Mesenchymal stem cell (in vitro differentiated cells and primary cell): ENCODE data around the gene SPRN.
"Not testable (repeated sequence)": the region's sequence is repeated elsewhere in the genome, so short reads cannot be mapped to it uniquely, and the experiment has no call there.

Experiments used
- DNase-seq: peaks from one replicate; pipeline ENCODE4 v3.0.0-alpha.2; 2013
- H2AFZ ChIP-seq: one replicate; pipeline ENCODE4 v1.6.1; 2013; ENCODE audit warnings: low read depth, mild to moderate bottlenecking, control low read depth, inconsistent platforms, low read length, moderate library complexity
- H2AK5ac ChIP-seq: 2 replicates; pipeline ENCODE4 v1.6.1; 2013; ENCODE audit warnings: low read length, moderate library complexity, mild to moderate bottlenecking, inconsistent platforms; ENCODE audit not compliant: severe bottlenecking
- H2BK120ac ChIP-seq: one replicate; pipeline ENCODE4 v1.6.1; 2013; ENCODE audit warnings: low read depth, mild to moderate bottlenecking, inconsistent platforms, low read length, moderate library complexity
- H2BK12ac ChIP-seq, 2 experiments: one replicate each; pipeline ENCODE4 v1.6.1; 2013; ENCODE audit warnings: inconsistent platforms in 2 of 2, low read length in 2 of 2, mild to moderate bottlenecking in 2 of 2, moderate library complexity in 2 of 2, control low read depth in 1 of 2
- H2BK15ac ChIP-seq: one replicate; pipeline ENCODE4 v1.6.1; 2013; ENCODE audit warnings: mild to moderate bottlenecking, low read depth, inconsistent platforms; ENCODE audit not compliant: poor library complexity, severe bottlenecking
- H2BK5ac ChIP-seq: 2 replicates; pipeline ENCODE4 v1.6.1; 2013; ENCODE audit warnings: low read depth, mild to moderate bottlenecking, low read length, control low read depth, inconsistent platforms; ENCODE audit not compliant: poor library complexity, severe bottlenecking
- H3K14ac ChIP-seq, 2 experiments: one replicate each; pipeline ENCODE4 v1.6.1; 2013; ENCODE audit warnings: inconsistent platforms in 2 of 2, low read length in 2 of 2, control low read depth in 1 of 2, mild to moderate bottlenecking in 1 of 2, moderate library complexity in 1 of 2
- H3K18ac ChIP-seq, 2 experiments: one replicate each; pipeline ENCODE4 v1.6.1; 2013; ENCODE audit warnings: inconsistent platforms in 2 of 2, low read length in 2 of 2, control low read depth in 1 of 2, low read depth in 1 of 2, mild to moderate bottlenecking in 1 of 2
- H3K23ac ChIP-seq, 2 experiments: one replicate each; pipeline ENCODE4 v1.6.1; 2013; ENCODE audit warnings: inconsistent platforms in 2 of 2, low read length in 2 of 2, mild to moderate bottlenecking in 2 of 2, moderate library complexity in 2 of 2, control low read depth in 1 of 2
- H3K27ac ChIP-seq: 2 replicates; pipeline ENCODE4 v1.5.1; 2013; ENCODE audit warnings: mild to moderate bottlenecking, moderate library complexity, low read length, control low read depth, inconsistent platforms; ENCODE audit not compliant: poor library complexity, severe bottlenecking
- H3K27me3 ChIP-seq, 2 experiments: 2 replicates each; pipeline versions ENCODE4 v1.6.1 to v1.7.0; 2013; ENCODE audit warnings: low read length in 2 of 2, mild to moderate bottlenecking in 2 of 2, moderate library complexity in 2 of 2, control low read depth in 1 of 2, inconsistent platforms in 1 of 2; ENCODE audit not compliant: control insufficient read depth in 1 of 2, insufficient read depth in 1 of 2
- H3K36me3 ChIP-seq, 2 experiments: 2 replicates each; pipeline versions ENCODE4 v1.6.1 to v1.7.0; 2013; ENCODE audit warnings: low read length in 2 of 2, control low read depth in 1 of 2, inconsistent platforms in 1 of 2, low read depth in 1 of 2, mild to moderate bottlenecking in 1 of 2; ENCODE audit not compliant: insufficient read depth in 2 of 2, control insufficient read depth in 1 of 2
- H3K4ac ChIP-seq, 2 experiments: one replicate each; pipeline ENCODE4 v1.6.1; 2013; ENCODE audit warnings: inconsistent platforms in 2 of 2, low read length in 2 of 2, mild to moderate bottlenecking in 2 of 2, moderate library complexity in 2 of 2, control low read depth in 1 of 2, low read depth in 1 of 2
- H3K4me1 ChIP-seq: 2 replicates; pipeline ENCODE4 v1.6.1; 2013; ENCODE audit warnings: low read depth, low read length, control low read depth; ENCODE audit not compliant: control insufficient read depth, insufficient read depth
- H3K4me2 ChIP-seq: 2 replicates; pipeline ENCODE4 v1.6.1; 2013; ENCODE audit warnings: low read length, mild to moderate bottlenecking, inconsistent platforms; ENCODE audit not compliant: poor library complexity, severe bottlenecking
- H3K4me3 ChIP-seq, 2 experiments: 2 replicates each; pipeline versions ENCODE4 v1.5.1 to v1.7.0; 2013; ENCODE audit warnings: low read length in 2 of 2, mild to moderate bottlenecking in 2 of 2, control low read depth in 1 of 2, low read depth in 1 of 2; ENCODE audit not compliant: insufficient read depth in 1 of 2
- H3K79me1 ChIP-seq: replicated peaks from 2 replicates; pipeline ENCODE4 v1.6.1; 2013; ENCODE audit warnings: mild to moderate bottlenecking, control low read depth, low read length, inconsistent platforms; ENCODE audit not compliant: poor library complexity, severe bottlenecking
- H3K9ac ChIP-seq: 2 replicates; pipeline ENCODE4 v1.7.0; 2013; ENCODE audit warnings: mild to moderate bottlenecking, low read length, moderate library complexity
- H3K9me3 ChIP-seq: 2 replicates; pipeline ENCODE4 v1.7.0; 2013; ENCODE audit warnings: mild to moderate bottlenecking, low read length; ENCODE audit not compliant: control insufficient read depth
- H4K8ac ChIP-seq: one replicate; pipeline ENCODE4 v1.6.1; 2013; ENCODE audit warnings: inconsistent platforms, mild to moderate bottlenecking, low read length, moderate library complexity
- H4K91ac ChIP-seq: one replicate; pipeline ENCODE4 v1.6.1; 2013; ENCODE audit warnings: mild to moderate bottlenecking, low read length, inconsistent platforms
- WGBS: methylation state at CpG from one replicate; pipeline ENCODE4 v1.1.7; 2013; ENCODE audit warnings: mixed read lengths; 5-methylcytosine and 5-hydroxymethylcytosine counted together

The SPRN gene

DNA sequence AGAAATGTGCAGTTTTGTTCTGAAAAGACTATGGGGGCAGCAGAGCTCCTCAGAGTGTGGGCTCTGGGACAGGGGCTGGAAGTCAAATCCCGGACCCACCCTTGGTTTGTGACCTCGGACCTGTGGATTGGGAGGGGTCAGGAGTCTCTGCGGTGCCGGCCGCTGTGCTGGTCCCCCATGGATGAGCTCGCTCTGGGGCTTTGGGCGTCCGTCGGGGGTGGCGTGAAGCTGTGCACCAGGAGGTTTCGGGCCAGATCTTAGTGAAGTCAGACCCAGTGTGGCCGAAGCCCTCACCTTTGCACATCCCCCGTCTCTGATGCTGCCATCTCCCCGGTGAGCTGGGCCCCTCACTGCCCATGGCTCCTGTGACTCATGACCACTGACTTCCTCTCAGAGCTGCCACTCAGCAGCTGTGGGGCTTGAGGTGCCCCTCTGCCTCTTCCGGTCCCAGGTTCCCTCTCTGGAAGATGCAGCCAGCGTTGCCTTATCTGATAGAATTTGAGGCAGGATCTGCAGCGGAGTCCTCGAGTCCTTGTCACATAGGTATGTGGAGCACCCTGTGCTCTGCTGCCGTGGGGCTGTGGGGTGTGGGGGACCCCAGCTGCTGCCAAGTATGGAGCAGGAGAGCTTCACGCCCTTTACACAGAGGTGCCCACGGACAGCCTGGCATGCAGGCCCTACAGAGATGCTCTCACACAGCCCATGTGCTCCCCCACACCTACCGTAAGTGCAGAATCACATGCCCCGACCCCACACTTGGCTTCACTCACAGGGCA, 18.0 kb upstream of the SPRN start:
- Histone ChIP-seq H3K23ac (no peak overlapping the region), H3K4me1 (peaks cover 12% of the 10 kb centered on the region), H2BK12ac (no peak overlapping the region), H3K4me2 (no peak overlapping the region), H2AFZ (no peak overlapping the region), H3K36me3 (peaks cover 5 to 36% of the 10 kb centered on the region in 2 experiments), H2BK5ac (no peak overlapping the region), H3K18ac (no peak overlapping the region), H4K91ac (no peak overlapping the region), H3K27ac (no peak overlapping the region), H3K4ac (no peak overlapping the region), H2BK15ac (no peak overlapping the region), H3K14ac (no peak overlapping the region), H3K4me3 (no peak overlapping the region), H3K27me3 (no peaks in the 10 kb centered on the region), H4K8ac (no peak overlapping the region), H3K9me3 (peaks cover 9% of the 10 kb centered on the region), H2AK5ac (no peak overlapping the region), H3K79me1 (no peaks in the 10 kb centered on the region), H3K9ac (no peak overlapping the region), H2BK120ac (no peak overlapping the region)
- DNase-seq: no peak
- WGBS: 86% methylated on average over 23 of the region's 23 CpGs

DNA sequence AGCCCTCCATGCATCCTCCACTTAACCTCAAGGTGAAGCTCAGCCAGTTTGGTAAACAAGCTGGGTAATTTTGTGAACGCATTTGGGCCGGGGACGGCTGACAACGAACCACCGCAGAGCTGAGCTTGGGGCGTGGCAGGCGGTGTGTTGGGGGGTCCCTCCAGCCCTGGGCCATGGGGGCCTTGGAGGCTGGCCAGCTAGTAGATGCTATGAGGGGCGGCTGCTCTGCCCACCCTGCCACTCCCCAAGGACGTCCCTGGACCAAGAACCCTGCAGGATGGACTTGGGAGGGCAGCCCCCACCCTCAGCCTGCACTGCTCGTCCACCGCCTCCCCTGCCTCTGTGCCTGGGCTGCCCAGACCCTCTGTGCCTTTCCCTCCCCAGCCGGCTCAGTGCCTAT, 17.4 kb upstream of the SPRN start:
- WGBS: 91% methylated on average over 12 of the region's 12 CpGs
- Histone ChIP-seq H4K8ac (no peak overlapping the region), H3K27ac (no peak overlapping the region)

DNA sequence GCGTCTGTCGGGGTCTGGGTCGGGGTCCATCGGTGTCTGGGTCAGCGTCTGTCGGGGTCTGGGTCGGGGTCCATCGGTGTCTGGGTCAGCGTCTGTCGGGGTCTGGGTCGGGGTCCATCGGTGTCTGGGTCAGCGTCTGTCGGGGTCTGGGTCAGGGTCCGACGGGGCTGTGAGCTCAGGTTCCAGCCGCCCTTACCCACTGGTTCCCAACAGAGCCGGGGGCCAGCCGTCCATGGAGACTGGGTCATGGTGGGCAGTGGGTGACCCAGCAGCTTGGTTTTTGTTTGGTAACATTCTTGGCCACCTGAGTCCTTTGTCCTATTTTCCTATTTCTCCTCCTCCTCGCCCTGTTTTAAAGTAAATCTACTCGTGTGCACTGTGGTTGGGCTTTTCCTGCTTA, 16.9 kb upstream of the SPRN start:
- not testable (repeated sequence) for H4K8ac ChIP-seq, H3K27me3 ChIP-seq, DNase-seq, H3K14ac ChIP-seq, H3K18ac ChIP-seq, H3K4ac ChIP-seq, H2BK15ac ChIP-seq, H2BK120ac ChIP-seq, H3K27ac ChIP-seq, H3K23ac ChIP-seq, H2BK5ac ChIP-seq, H3K4me3 ChIP-seq, H2BK12ac ChIP-seq, H3K9ac ChIP-seq, H4K91ac ChIP-seq, H2AK5ac ChIP-seq, H3K9me3 ChIP-seq, H3K79me1 ChIP-seq, H3K4me2 ChIP-seq, H2AFZ ChIP-seq
- 96% methylated on average over 14 of the region's 21 CpGs for WGBS
- Histone ChIP-seq H3K36me3 (peaks cover 5 to 34% of the 10 kb centered on the region in 2 experiments), H3K4me1 (peaks cover 12% of the 10 kb centered on the region)

More for the DNA sequence above, 17.4 kb upstream of the SPRN start:
- H3K23ac ChIP-seq: no peak overlapping the region
- no peak overlapping the region for H2AK5ac ChIP-seq
- H3K14ac ChIP-seq: no peak overlapping the region
- H3K9me3 ChIP-seq: peaks cover 3% of the 10 kb centered on the region
- no peak overlapping the region for H3K4me3 ChIP-seq
- no peak for DNase-seq
- no peak overlapping the region for H2BK12ac ChIP-seq
- H3K4ac ChIP-seq: no peak overlapping the region
- no peaks in the 10 kb centered on the region for H3K27me3 ChIP-seq
- H3K36me3 ChIP-seq: peaks cover 5 to 36% of the 10 kb centered on the region in 2 experiments
- H2BK120ac ChIP-seq: no peak overlapping the region
- H2BK15ac ChIP-seq: no peak overlapping the region
- no peak overlapping the region for H2AFZ ChIP-seq
- peaks cover 12% of the 10 kb centered on the region for H3K4me1 ChIP-seq
- no peak overlapping the region for H3K18ac ChIP-seq
- H4K91ac ChIP-seq: no peak overlapping the region
- H3K9ac ChIP-seq: no peak overlapping the region
- H3K4me2 ChIP-seq: no peak overlapping the region
- H3K79me1 ChIP-seq: no peaks in the 10 kb centered on the region
- no peak overlapping the region for H2BK5ac ChIP-seq

DNA sequence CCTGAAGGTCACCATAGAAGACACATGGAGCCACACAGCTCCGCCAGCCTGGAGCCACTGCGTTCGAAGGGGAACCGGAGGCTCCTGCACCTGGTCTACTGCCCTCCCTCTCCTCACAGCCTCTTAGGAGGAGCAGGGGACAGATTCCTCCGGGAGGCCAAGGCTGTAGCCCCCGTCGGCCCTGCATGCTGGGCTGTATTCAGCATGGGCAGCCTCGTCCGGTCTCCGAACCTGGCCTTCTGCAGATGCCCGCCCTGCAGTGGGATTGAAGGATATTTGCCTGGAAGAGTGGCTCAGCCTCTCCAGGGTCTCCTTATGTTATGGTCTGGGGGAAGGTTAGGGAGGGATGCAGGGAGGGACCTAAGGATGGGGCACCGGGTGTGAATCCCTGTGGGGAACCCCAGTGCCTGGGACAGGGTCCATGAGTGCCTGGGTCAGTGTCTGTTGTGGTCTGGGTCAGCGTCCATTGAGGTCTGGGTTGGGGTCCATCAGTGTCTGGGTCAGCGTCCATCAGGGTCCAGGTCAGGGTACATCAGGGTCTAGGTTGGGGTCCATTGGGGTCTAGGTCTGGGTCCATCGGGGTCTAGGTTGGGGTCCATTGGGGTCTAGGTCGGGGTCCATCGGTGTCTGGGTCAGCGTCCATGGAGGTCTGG, 16.3 kb upstream of the SPRN start:
- Histone ChIP-seq H3K18ac (no peak overlapping the region), H2BK15ac (no peak overlapping the region), H3K23ac (no peak overlapping the region), H4K8ac (no peak overlapping the region), H2BK120ac (no peak overlapping the region), H2AK5ac (no peak overlapping the region), H3K14ac (no peak overlapping the region), H3K36me3 (peaks cover 5 to 29% of the 10 kb centered on the region in 2 experiments), H3K4ac (no peak overlapping the region), H3K27me3 (no peaks in the 10 kb centered on the region), H3K27ac (no peak overlapping the region), H3K79me1 (no peaks in the 10 kb centered on the region), H3K4me1 (peaks cover 12% of the 10 kb centered on the region), H4K91ac (no peak overlapping the region), H3K4me2 (no peak overlapping the region), H3K4me3 (no peak overlapping the region), H2BK12ac (no peak overlapping the region), H3K9ac (no peak overlapping the region), H2AFZ (no peak overlapping the region), H3K9me3 (no peaks in the 10 kb centered on the region), H2BK5ac (no peak overlapping the region)
- WGBS: 96% methylated on average over 14 of the region's 18 CpGs
- DNase-seq: no peak
